G401 (cell line): ENCODE results near the gene CDH4. TPM values are rescaled to one million over a fixed set of nuclear protein-coding genes. Genes with fewer than 3 reads are reported as not detected.

Source experiments
- DNase-seq: peaks from one replicate; pipeline ENCODE4 v3.0.0-alpha.2; 2015; ENCODE audit warnings: low spot score
- in situ Hi-C: cut with HindIII; loops from 2 replicates; pipeline ENCODE4 v1.10.0; 2016; ENCODE audit warnings: low sequenced_read_pairs, mixed read lengths
- total RNA-seq: library from RNA; depleted of rRNA; stranded (reverse); fragments of >200 nt; shearing (Covaris generic); gene quantifications from 2 replicates; pipeline ENCODE4 v1.2.3, GENCODE V29; 2014; rRNA removed

The CDH4 gene
- total RNA-seq: 8.8 and 12.9 TPM in 2 replicates

- no peak for DNase-seq
- in situ Hi-C loops: no loop called here
Observed at GRCh38 chr20:61251529-61252393, at the start of gene CDH4. TSS of gene CDH4 (plus strand) at chr20:61252261.

DNA sequence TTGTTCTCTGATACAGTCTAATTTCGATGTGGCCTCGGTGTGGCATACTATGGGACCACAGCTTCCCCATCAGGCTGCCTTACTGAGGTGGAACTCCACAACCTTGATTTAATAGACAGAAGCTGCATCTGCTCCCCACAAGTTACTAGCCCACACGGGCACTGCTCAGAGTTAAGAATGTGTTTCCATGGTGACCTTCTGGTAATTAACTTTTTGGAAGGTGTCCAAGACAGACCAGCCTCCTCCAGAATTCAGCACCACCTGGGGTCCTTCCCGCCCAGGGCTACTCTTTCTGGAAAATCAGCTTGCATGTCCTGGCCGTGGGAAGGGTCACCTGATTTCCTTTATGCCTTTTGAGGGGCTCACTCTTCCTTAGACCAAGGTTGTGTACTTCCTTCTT lies 48.7 kb upstream of the CDH4 start:
- in situ Hi-C loops: no loop called here
- no peak for DNase-seq

GRCh38 chr20:61204206-61204605 lies 47.9 kb upstream of the CDH4 start:
- no peak for DNase-seq
- in situ Hi-C loops: no loop called here

DNA sequence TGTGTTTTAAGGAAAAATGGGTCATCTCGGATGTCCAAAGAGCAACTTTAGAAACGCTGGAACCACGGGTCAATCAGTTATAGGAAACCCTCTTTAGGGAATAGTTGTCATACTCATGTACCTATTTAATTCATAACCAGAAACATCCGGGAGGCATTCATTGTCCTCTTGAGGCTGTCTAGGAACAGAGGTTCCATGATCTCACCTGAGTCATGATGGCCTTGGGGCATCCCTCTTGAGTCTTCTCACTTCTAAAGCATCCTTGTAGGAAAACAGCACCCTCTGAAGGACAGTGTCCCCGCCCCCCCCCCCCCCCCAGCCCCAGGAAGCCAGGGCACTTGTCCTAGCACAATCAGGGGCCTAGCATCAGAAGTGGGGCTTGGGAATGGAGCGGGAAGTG lies 46.3 kb upstream of the CDH4 start:
- DNase-seq: no peak
- in situ Hi-C loops: no loop called here

GRCh38 chr20:61210862-61211261 lies 41.2 kb upstream of the CDH4 start:
- in situ Hi-C loops: no loop called here

DNA sequence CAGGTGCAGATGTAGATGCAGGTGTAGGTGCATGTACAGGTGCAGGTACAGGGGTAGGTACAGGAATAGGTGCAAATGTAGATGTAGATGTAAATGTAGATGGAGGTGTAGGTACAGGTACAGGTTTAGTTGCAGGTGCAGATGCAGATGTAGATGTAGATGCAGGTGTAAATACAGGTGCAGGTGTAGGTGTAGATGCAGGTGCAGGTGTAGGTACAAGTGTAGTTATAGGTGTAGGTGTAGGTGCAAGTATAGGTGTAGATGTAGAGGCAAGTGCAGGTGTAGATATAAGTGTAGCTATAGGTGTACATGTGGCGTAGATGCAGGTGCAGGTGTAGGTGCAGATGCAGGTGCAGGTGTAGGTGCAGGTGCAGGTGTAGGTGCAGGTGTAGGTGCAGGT lies 34.2 kb upstream of the CDH4 start:
- no peak for DNase-seq
- in situ Hi-C loops: no loop called here

More at GRCh38 chr20:61210862-61211261, 41.2 kb upstream of the CDH4 start:
- DNase-seq: no peak

GRCh38 chr20:61219021-61219431 lies 33.0 kb upstream of the CDH4 start:
- no peak for DNase-seq
- in situ Hi-C loops: no loop called here

DNA sequence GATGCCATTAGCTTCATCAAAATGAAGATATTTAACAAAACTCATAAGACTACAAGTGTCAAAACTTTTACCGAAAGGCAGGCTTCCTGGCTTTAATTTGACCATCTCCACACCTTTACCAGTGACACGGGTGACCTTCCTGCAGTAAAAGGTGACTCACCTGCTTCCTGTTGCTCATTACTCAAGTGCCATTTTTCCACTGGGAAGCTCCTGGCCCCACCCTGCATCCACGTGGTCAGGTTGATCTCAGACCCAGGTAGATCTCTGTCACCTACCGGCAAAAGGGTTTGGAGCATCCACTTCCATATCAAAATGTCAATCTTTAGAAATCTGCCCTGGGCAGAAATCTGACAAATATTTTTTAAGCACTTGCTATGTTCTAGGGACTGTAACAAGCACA lies 31.9 kb upstream of the CDH4 start:
- in situ Hi-C loops: no loop called here

DNA sequence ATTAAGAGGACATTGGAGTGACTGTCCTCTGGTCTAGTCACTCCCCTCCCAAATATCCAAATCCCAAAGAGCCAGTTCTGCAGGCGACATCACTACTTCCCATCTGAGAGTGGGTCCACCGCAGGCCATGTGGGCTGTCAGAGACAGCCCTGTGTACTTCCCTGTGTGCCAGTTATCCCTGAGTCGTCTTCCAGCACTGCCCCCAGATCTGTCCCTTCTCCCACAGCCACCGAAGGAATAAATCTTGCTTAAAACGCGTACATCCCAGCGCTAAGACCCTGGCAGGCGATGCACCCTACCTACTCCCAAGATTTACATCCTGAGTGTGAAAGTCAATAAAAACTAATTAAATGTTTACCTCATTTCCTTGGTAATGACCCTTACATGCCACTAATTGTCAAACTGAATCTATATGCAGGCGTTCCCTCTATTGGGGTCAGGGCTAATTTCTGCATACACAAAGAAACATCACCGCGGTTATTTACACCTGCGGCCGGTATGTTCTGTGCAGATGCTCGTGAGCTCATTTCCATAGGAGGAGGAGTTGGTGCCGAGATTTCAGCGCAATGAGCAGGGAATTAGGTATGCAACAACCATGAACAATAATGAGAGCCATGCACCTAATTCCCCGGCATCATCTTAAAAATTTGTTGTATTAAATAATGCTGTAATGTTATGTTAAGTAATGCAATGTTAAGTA lies 31.3 kb upstream of the CDH4 start:
- in situ Hi-C loops: no loop called here
- no peak for DNase-seq

More for the DNA sequence above, 31.9 kb upstream of the CDH4 start:
- no peak for DNase-seq

GRCh38 chr20:61222699-61223098 lies 29.4 kb upstream of the CDH4 start:
- DNase-seq: no peak
- in situ Hi-C loops: no loop called here

GRCh38 chr20:61223121-61223520 lies 28.9 kb upstream of the CDH4 start:
- no peak for DNase-seq
- in situ Hi-C loops: no loop called here

- in situ Hi-C loops: no loop called here
- no peak for DNase-seq
Observed at GRCh38 chr20:61230166-61230565, 21.9 kb upstream of the CDH4 start.

- DNase-seq: no peak
- in situ Hi-C loops: no loop called here
Observed at GRCh38 chr20:61233590-61233989, 18.5 kb upstream of the CDH4 start.

GRCh38 chr20:61234224-61234890 lies 17.7 kb upstream of the CDH4 start:
- in situ Hi-C loops: no loop called here
- DNase-seq: no peak

DNA sequence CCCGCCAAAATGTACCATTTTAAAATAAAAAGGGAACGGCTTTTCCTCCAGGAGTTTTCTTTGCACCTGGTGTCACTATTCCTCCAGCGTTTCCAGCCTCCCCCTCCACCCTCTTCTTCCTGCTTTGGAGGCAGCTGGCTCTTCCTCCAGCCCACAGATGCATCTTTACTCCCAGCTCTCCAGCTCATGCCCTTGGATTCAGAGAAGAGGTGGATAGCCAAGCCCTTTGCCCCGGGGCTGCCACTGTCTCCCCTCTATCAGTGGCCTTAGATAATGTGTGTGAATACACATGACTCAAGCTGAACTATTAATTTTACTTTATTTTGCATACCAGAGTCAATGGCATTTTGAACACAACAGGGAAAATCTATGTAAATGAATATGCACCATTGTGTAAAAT lies 15.3 kb upstream of the CDH4 start:
- in situ Hi-C loops: no loop called here
- no peak for DNase-seq

- in situ Hi-C loops: no loop called here
- DNase-seq: no peak
Observed at GRCh38 chr20:61238813-61239212, 13.2 kb upstream of the CDH4 start.

DNA sequence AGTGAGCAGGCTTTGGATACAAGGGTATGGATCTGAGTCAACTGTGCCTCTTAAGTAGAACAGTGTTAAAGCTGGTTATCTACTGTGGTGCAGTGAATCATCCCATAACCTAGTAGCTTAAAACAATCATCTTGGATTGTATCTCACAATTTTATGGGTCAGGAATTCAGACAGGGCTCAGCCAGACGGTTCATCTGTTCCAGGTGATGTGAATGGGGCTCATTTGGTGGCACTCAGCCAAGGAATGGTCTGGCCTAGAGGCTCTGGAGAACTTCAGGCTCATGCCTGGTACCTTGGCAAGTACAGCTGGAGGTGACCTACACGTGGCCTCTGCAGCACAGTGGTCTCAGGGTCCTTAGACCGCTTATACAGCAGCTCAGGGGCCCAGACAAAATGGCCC lies 11.2 kb upstream of the CDH4 start:
- in situ Hi-C loops: no loop called here
- no peak for DNase-seq

DNA sequence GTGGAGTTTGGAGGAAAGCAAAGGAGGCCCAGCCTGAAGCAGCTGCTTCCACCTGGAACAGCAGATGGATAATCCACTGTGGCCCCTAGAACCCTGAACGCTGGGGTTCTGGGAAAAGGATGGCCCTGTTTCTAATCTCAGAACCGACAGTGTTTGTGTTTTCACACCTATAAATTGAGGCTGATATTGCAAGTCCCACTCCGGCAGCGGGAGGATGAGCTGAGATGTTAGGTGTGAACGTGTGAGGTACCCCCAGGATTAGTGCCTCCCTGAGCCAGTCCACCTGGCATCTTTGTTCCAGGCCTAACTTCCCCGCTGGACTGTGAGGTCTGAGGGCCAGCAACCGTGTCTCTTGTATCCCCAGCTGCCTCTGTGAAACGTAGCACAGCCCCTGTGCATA lies 7.8 kb upstream of the CDH4 start:
- in situ Hi-C loops: no loop called here

DNA sequence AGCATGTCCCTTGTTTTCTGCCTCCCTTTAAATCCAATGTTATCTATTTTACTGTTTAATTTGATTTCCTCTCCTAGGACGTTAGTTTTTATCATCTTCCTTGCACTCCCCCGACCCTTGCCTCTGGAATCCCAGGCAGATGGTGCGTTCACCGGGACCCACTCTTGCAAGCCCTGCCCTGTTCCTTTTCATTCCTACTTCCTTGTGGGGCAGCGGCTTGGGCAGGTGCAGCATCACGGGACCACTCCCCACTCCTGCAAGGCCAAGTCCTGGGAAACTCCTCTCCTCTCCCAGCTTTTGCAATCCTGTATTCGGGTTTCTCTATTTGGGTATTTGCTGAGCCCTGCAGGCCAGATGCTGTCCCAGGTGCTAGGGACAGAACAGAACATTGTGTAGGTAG lies 5.8 kb upstream of the CDH4 start:
- DNase-seq: no peak
- in situ Hi-C loops: no loop called here

More for the DNA sequence above, 7.8 kb upstream of the CDH4 start:
- no peak for DNase-seq

DNA sequence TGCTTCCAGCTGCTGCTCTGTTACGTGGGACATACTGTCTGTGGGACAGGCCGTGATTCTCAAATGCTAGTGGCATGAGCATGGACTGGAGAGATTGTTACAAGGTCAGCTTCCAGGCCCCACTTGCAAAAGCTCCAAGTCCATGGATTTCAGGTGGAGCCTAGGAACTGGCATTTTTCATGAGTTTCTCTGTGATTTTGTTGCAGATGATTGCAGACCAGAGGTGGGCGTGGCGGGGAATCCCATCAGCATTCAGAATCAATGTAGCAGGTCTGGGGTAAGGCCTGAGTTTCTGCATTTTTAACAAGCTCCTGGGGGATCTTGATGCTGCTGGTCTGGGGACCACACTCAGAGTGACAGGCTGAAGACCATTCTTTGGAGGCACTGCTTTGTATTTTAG lies 2.4 kb upstream of the CDH4 start:
- in situ Hi-C loops: no loop called here
- no peak for DNase-seq
